Right ventricle myocardium superior (tissue), 1 donor: ENCODE data around the gene SAMD4A. TPM values are rescaled to one million over a fixed set of nuclear protein-coding genes. Genes with fewer than 3 reads are reported as not detected.
A peak's percentile ranks its signal among the peaks of the same experiment; 100 is the strongest.
"Not testable (repeated sequence)": the region's sequence is repeated elsewhere in the genome, so short reads cannot be mapped to it uniquely, and the experiment has no call there.

Experiments
- ATAC-seq: fragments of 200-7000 bp; cut with Tn5 transposase; one replicate; pipeline ENCODE4 v1.9.1; 2020; ENCODE audit warnings: mild to moderate bottlenecking; ENCODE audit not compliant: poor library complexity
- DNase-seq: peaks from one replicate; pipeline ENCODE4 v3.0.0-alpha.2; 2020
- intact Hi-C: fragments of 100-400 bp; cut with DNase I; formaldehyde crosslinking; loops from one replicate; pipeline ENCODE4 v1.11.2; 2022
- total RNA-seq: library from RNA; stranded (reverse); fragmentation: NEBNext Ultra II Directional; extraction: Animal tissue kit (Norgen Biotek cat#: 25700); gene quantifications from one replicate; pipeline ENCODE4 v1.2.1, GENCODE V29; 2021
- donor health status: DM: no; HTN: yes; CAD: no; lungs with severe emphysema.

The SAMD4A gene
- total RNA-seq, 1 donor from 2014 or later, result 149 TPM

DNA sequence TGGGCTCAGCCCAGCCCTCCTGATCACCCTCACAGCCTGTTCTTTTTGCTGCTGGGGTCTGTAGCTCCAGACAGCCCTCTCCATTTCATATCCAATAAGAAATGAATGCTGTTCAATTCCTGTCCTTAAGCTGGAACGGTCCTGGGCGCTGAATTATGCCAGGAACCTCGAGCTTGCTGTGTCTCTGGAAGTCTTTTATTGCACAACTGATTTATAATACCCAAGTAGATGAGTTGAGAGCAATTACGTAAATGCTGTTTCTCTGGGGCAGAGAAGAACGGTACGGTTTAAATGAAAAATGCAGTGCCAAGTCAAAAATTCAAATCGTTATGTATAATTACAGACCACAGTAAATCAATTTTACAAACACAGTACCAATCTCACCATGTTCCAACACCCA lies 161.0 kb downstream of the SAMD4A start:
- no peak for DNase-seq
- no peak for ATAC-seq
- intact Hi-C loops, result no loop called here

DNA sequence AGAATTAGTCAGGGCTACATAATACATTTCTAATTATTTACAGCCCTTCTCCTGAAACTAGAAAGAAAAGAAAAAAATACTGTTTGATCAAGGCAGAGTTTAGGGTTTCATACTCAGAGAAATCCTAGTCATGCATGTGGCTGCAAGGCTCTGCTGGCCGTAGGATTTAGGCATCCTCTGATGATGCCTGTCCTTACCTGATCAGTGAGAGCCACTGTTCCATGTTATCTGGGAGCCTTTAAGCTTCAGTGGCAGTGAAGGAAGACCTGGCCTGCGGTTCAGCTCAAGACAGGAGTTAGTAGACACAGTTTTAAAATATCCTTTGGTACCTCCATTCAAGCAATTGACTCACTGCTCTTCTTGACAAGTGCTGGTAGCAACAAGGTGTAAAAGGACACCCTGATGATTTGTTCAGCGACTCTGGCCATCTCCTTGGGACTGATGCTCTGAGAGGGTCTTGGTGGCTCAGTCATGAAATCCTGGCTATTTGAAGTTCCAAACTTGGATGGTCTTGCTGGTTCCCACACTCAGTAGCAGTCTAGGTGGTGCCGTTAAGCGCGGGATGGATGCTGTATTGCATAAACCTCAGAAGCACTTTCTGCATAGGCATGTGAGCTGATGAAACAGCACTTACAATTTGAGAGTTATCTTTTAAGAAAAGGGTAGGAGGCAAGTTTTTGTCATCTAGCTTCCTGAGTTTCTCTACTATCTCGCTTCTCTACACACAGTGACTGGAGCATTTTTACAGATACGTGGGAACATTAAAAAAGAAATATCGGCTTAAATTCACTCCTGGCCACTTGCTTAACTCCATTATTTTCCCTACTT lies 162.0 kb downstream of the SAMD4A start:
- DNase-seq (no peak), ATAC-seq (peak; percentile 17)
- intact Hi-C loops, result no loop called here

DNA sequence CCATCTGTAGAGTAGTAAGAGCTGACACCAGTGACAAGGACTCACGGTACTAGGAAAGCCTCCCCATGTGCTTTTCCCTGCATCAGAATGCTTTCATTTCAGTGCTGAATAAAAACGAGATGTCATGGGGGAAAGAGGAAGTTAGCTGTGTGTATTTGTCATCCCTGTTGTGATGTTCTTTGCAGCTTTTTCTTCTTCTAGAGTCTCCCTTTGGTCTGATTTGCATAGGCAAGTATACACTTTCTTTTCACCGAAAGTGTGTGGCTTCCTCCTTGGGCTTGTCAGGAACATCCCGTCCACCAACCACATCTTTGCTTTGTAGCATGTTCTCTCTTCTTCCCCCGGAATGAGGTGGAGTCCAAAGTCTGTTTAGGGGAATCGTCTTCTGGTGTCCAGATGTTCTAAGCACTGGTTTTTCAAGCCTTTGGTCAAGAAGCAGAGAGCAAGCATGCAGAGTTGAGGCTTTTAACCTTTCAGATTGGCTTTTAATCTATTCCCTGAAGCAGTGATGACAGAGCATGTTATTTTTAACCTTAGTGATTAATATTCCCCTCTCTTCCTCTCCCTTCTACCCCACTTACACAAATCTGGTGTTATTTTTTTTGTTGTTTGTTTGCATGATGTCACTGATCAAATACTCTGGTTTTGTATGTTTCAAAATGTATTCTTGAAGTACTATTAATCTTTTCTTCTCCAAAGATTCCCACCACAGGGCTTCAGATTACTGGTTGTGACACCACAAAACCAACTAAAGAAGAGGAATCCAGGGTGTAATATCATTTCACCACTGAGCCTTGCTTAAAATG lies 163.4 kb downstream of the SAMD4A start:
- no peak for DNase-seq
- intact Hi-C loops, result no loop called here
- peak; percentile 62 for ATAC-seq

DNA sequence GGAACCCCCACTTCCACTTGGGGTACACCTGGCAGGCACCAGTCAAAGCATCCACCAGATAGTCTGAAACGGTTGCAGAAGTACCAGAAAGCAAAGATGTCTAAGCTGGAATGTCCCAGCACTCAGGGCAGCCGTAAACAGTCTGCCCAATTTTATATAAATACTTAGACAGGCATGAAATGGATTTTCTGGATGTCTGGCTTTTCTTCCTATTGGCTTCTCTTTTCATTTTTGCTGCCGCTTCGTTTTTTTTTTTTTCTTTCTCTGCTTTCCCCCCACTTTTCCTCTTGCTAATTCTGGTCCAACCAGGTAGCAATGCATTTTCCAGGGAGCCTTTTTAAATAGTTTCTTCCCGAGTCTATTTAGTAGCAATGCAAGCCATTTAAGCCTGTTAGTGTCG lies 168.0 kb downstream of the SAMD4A start:
- no peak for ATAC-seq
- DNase-seq, result no peak
- intact Hi-C loops, result no loop called here

DNA sequence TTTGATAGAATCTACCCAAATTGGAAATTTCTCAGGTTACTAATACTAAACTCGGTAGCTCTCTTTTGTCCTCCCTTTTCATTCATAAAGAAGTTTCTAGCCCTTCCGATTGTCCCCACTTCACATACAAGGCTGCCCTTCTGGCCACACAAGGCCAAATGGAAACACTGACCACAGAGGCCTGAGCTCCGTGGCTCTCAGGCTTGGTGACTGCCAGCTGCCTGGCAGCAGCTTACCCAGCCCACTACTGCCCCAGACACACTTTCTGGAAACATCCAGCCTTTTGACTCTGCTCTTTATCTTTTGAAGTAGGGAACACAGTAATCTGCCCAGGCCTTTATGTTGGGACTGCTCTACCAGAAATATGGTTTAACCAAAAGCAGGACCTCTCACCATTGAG lies 168.5 kb downstream of the SAMD4A start:
- no peak for DNase-seq
- ATAC-seq, result no peak
- intact Hi-C loops, result no loop called here

DNA sequence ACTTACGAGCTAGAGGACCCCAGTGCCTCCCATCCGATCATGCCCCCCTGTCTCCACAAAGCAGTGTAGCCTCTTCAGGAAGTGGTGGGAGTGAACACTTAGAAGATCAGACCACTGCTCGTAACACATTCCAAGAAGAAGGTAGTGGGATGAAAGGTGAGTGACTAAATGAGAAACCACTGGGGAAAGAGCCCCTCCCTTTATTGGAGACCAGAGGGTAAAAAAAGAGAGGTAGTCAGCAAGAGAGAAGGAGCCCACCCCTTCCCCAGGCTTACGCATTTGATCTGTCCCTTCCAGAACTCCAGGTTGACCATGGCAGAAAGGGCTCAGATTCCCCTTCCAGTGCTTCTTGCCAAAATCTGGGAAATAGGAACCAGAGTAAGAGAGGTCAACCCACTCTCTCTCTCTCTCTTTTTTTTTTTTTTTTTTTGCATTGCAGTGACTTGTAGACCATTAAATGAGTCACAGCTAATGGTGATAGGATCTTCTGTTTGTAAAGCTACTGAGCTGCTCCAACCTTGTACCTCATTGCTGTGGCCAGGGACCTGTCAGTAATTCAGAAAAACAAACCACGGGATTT lies 170.3 kb downstream of the SAMD4A start:
- DNase-seq, result no peak
- ATAC-seq, result no peak
- intact Hi-C loops, result no loop called here

DNA sequence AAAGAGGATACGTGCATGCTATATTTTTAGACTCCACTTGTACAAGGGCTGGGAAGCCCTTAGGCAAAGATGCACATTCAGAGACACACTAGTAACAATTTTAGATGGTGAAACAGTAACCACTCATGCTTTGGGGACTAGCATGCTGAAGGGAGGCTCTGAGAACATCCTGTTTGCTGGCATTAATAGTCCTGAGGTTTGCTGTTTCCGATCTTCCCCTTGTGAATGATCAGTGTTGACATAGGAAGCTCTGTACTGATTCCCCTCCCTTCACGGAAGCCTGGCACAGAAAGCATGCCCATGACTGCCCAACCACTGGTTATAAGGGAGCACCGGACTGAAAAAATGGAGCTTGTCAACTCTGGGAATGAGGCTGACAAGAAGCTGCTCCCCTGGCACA lies 171.1 kb downstream of the SAMD4A start:
- ATAC-seq (peak; percentile 61), DNase-seq (no peak)
- intact Hi-C loops, result no loop called here

DNA sequence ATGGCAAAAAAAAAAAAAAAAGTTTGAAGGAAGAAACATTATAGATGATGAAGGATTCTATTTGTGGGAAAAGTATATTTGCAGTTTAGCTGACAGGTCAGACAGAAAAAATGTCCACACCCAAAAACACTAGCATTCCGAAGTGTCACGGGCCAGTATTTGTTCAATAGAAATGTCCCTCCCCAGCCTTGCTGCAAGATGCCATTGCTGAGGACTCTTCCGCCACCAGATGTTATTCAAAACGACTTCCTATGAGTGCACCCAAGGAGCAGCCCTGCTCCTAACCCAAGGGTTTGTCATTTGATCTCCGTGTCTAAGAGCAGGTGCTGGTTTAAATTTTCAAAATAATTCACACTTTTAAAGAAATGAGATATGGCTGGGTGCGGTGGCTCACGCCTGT lies 172.6 kb downstream of the SAMD4A start:
- intact Hi-C loops, result no loop called here
- no peak for DNase-seq
- no peak for ATAC-seq

DNA sequence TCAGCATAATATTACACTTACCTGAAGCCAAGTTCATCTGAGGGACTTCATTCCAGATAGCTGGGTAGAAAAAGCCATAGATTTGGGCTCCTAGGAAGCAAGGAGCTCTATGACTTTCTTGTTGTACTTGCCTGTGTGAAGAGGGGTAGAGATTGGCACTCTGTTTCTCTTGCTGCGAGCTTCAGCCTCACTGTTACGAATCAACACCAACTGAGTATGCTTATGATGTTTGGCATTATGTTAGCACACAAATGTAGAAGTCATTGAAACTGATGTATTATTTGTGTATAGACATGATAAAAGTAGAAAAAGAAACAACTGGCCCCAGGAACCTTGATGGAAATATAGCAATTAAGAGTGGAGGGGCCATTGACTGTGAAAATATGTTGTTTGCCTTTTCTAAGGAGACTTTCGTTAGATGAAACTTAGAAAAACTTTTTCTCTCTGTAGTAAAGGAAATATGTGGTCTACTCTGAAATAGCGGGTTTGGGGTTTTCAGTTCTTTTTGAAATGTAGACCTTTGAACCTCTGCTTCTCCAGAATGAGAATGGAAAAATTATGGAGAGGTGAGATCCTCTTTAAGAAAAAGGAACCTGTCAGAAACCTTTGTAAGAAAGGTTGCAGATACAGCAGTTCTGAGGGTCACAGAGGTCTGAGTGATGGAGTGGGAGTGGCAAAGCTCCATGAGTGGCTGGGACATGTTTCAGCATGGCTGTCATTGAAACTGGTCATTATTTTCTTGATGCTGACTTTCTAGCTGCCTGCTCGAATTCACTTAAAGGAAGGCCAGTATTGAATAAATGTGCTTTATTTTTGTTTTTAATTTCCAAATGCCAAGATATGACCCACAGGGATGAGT lies 175.8 kb downstream of the SAMD4A start:
- no peak for ATAC-seq
- no peak for DNase-seq
- intact Hi-C loops, result no loop called here

DNA sequence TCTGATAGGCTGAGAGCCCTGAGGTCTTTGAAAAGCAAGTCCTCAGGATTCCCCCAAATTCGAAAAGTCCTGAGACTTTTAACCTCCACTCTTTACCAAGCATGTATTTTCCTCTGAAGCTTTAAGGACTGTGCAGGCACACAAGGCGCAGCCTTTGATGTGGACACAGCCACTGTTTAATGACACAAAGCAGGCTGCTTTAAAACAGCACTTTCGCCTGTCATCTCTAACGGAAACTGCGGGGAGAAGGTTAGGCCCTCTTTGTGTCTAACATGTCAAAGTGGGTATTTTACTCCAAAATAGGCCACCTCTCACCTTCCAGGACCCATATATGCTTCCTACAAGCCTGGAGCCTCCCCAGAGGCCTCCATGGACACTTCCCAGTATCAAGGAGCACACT lies 176.5 kb downstream of the SAMD4A start:
- intact Hi-C loops, result no loop called here
- DNase-seq, result no peak
- ATAC-seq, result no peak

DNA sequence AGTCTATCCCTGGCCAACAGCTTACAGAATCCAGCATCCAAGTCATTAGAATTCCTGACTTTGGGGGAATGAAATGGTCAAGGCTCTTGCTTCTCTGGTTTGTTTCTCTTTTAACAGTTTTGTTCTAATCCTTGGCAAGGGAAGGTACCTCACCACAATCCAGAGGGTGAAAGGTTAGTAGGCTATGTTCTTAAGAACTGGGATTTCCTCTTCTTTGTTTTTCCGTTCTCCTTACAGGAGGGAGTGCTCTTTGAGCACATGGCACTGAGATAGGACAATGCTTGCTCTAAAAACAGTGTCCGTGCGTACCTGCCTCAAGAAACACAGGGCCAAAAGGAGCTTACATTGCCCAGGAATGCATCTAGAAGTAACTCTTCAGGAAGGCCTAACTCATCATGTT lies 179.1 kb downstream of the SAMD4A start:
- ATAC-seq (no peak), DNase-seq (no peak)
- intact Hi-C loops, result no loop called here

DNA sequence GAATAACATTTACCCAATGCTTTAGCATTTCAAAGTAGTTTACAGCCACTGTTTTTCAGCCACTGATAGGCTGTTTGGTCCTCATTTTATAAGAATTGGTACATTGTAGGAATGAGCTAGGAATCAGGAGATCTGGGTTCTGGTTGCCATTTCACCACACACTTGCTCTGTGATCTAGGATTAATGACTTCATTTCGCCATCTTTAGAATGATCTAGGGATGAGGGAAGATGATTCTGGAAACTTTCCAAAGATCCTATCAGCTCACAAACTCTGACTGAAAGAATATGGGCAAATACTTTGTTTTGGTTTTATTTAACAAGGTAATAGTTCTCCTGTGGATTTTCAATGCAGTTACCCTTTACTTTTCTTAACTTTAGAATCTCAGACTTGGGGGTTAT lies 180.7 kb downstream of the SAMD4A start:
- intact Hi-C loops, result no loop called here
- ATAC-seq (no peak), DNase-seq (no peak)

DNA sequence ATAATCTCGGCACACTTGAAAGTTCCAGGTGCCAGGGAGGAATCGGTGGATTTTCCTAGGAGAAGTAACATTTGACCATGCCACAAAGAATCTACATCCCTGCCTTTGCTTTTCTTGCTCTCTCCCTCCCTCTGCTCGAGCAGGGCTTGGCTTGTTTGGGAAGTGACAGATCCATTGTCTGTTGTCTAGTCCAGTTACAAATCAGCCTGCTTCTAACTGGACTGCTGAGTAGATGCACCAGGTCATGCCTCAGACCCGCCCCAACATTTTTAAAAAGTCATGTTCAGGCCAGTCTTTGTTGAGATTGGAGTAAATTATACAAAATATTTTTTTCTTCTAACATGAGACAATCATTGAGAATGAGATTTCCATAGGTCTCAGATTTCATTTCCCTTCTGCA lies 182.3 kb downstream of the SAMD4A start:
- no peak for DNase-seq
- ATAC-seq, result no peak
- intact Hi-C loops, result no loop called here

DNA sequence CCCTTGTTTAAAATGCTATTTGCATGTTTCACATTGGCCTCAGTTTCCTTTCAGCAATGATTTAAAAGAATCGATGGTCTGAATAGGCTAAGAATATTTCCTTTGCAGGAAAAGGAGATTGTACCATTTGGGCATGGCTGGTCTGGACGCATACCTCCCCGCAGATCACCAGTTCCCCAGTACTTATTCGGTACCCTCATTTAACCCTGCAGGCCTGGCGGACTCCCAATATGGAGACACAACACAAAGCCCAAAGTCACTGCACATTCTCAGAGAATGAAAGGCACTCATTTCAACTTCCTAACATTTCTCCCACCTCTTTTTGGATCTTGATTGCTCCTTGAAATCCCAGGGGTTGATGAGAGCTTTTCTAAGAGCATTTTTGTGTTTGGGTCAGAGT lies 182.8 kb downstream of the SAMD4A start:
- ATAC-seq (peak; percentile 72), DNase-seq (no peak)
- intact Hi-C loops, result no loop called here

DNA sequence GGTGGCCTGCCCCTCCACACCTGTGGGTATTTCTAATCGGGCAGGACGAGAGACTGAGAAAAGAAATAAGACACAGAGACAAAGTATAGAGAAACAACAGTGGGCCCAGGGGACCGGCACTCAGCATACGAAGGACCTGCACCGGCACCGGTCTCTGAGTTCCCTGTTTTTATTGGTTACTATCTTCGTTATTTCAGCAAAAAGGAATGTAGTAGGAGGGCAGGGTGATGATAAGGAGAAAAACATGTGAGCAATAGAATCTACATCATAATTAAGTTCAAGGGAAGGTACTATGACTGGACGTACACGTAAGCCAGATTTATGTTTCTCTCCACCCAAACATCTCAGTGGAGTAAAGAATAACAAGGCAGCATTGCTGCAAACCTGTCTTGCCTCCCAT lies 185.7 kb downstream of the SAMD4A start:
- intact Hi-C loops, ATAC-seq, DNase-seq: not testable (repeated sequence)

DNA sequence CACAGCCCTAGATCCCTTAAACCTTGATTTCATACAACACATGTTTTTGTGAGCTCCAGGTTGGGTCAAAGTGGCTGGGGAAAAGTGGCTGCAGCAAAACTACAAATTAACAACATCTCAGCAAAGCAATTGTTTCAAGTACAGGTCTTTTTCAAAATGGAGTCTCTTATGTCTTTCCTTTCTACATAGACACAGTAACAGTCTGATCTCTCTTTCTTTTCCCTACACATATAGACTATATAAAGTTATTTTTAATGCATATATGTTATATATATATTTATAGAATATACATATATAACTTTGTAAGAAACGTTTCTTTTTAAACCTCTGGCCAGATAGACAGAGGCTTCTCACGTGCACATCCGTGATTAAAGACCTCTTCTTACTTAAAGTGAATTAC lies 186.5 kb downstream of the SAMD4A start:
- intact Hi-C loops, ATAC-seq, DNase-seq: not testable (repeated sequence)

DNA sequence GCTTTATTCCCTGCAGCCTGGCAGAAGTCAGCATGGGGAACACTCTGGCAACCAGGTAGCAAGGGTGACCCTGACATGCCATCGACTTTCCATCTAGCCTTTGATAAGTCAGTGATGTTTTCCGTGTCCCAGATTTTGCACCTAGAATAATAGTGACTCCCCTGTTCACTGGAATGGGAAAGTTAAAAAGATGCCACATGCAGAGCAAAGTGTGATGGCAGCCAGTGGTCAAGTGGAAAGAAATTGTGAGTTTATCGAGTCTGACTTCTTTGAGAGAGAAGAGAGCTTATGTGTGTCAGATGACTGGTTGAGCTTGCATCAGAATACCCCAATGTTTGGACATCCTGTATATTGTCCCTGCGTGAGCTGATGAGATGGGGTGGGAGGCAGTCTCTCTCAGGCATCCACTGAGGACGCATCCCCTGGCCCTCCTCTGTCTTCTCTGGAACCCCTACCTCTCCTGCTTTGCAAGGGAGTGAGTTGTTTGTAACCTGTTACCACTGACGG lies 187.2 kb downstream of the SAMD4A start:
- ATAC-seq (no peak), DNase-seq (no peak)
- intact Hi-C loops, result no loop called here

DNA sequence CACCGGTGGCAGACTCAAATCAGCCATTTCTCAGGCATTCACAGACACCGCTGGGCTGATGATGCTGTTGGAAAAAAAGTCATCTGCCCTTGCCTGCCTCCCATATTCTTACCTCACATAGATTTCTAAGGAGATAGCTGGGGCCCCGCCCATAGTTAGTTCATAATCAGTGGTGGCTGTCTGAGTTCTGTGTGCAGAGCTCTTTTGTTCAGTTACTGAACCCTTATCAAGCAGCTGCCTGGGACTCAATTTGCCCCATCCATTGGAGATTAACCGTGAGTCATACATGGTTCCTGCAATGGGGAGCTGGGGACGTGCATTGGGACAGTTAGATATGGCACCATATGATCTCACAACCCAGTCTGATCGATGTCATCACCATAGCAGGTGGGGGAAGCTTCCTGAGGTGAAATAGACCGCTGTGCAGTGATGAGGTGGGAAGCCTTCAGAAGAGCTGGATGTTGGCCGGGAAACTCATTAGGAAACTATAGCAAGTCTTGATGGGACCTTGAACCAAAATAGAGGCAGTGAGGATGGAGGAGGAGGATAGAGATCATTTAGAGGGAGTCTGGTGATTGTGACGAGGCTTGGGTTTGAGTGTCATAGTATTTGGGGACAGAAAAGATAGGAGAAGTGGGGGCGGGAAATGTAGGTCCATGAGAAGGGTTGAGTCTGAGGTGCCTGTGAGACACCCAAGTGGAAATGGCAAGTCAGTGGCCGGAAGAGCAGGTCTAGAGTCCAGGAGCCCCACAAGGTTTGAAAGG lies 187.9 kb downstream of the SAMD4A start:
- intact Hi-C loops, result no loop called here
- DNase-seq (no peak), ATAC-seq (no peak)
